Transverse colon (tissue), 4 donors: ENCODE measurements around the gene STK40.

Experiments used
- CTCF ChIP-seq, 5 experiments: fragments of 200-600 bp in 3 of 5; fragments of 450-650 bp in 2 of 5; sonication (generic) in 3 of 5; IDR thresholded peaks; 1 replicate in 2 of 5; 2 replicates in 3 of 5; pipeline ENCODE4 v1.5.1; 2016 to 2017; ENCODE audit warnings: antibody characterized with exemption in 5 of 5, inconsistent platforms in 3 of 5, mild to moderate bottlenecking in 2 of 5, moderate library complexity in 1 of 5
- POLR2A ChIP-seq: fragments of 450-650 bp; IDR thresholded peaks from one replicate; pipeline ENCODE4 v1.6.1; 2016; ENCODE audit warnings: antibody characterized with exemption, mild to moderate bottlenecking, moderate library complexity
- POLR2AphosphoS5 ChIP-seq, 3 donors: sonication (generic); formaldehyde crosslinking; IDR thresholded peaks; one replicate each; pipeline ENCODE4 v1.6.1; 2016; ENCODE audit warnings: antibody characterized with exemption in 3 of 3

GRCh38 chr1:36397083-36397377, 11.3 kb upstream of the STK40 start:
- TF ChIP-seq CTCF (IDR thresholded peaks at IDR 0.05): no peak
- TF ChIP-seq POLR2A: no peak
- TF ChIP-seq POLR2AphosphoS5 (IDR thresholded peaks at IDR 0.05): no peak
